Neural cell (in vitro differentiated cells): ENCODE measurements around the gene PLPP1. TPM values are rescaled to one million over a fixed set of nuclear protein-coding genes. Genes with fewer than 3 reads are reported as not detected.

Experiments
- H2AFZ ChIP-seq: fragments of 200-600, 300-800 bp; sonication (generic), shearing (Covaris generic); 2 replicates; pipeline ENCODE4 v1.6.0; 2014; ENCODE audit warnings: low read depth, mild to moderate bottlenecking, antibody characterized with exemption, low read length, moderate library complexity
- H3F3A ChIP-seq: fragments of 200-600 bp; shearing (Covaris generic); 2 replicates; pipeline ENCODE4 v1.6.1; 2016; ENCODE audit warnings: mild to moderate bottlenecking, moderate library complexity, mixed read lengths, antibody characterized with exemption, low read length; ENCODE audit not compliant: insufficient read depth, poor library complexity, severe bottlenecking
- H3K27ac ChIP-seq: fragments of 200-600, 300-800 bp; sonication (generic), shearing (Covaris generic); 2 replicates; pipeline ENCODE4 v1.5.1; 2014; ENCODE audit warnings: mild to moderate bottlenecking, low read length, moderate library complexity
- H3K27me3 ChIP-seq: fragments of 300-800, 200-600 bp; sonication (generic), shearing (Covaris generic); 2 replicates; pipeline ENCODE4 v1.6.0; 2014; ENCODE audit warnings: mild to moderate bottlenecking, low read depth, low read length, moderate library complexity; ENCODE audit not compliant: insufficient read depth
- H3K36me3 ChIP-seq: fragments of 300-800, 200-600 bp; sonication (generic), shearing (Covaris generic); 2 replicates; pipeline ENCODE4 v1.5.1; 2014; ENCODE audit warnings: mild to moderate bottlenecking, antibody characterized with exemption, low read length, moderate library complexity; ENCODE audit not compliant: insufficient read depth
- H3K4me2 ChIP-seq: fragments of 300-800, 200-600 bp; sonication (generic), shearing (Covaris generic); 2 replicates; pipeline ENCODE4 v1.6.0; 2014; ENCODE audit warnings: mild to moderate bottlenecking, low read length
- H3K4me3 ChIP-seq: fragments of 300-800, 200-600 bp; sonication (generic), shearing (Covaris generic); 2 replicates; pipeline ENCODE4 v1.5.1; 2014; ENCODE audit warnings: mild to moderate bottlenecking, low read length, moderate library complexity
- H3K79me2 ChIP-seq: fragments of 200-600 bp; shearing (Covaris generic); replicated peaks from 2 replicates; pipeline ENCODE4 v1.6.0; 2014; ENCODE audit warnings: mild to moderate bottlenecking, low read length, moderate library complexity; ENCODE audit not compliant: insufficient read depth
- H3K9ac ChIP-seq: fragments of 300-800, 200-600 bp; sonication (generic), shearing (Covaris generic); 2 replicates; pipeline ENCODE4 v1.6.1; 2016; ENCODE audit warnings: mild to moderate bottlenecking, low read length, mixed read lengths
- H3K9me2 ChIP-seq: fragments of 200-600 bp; shearing (Covaris generic); 2 replicates; pipeline ENCODE4 v1.6.1; 2016; ENCODE audit warnings: mild to moderate bottlenecking, low read length, mixed read lengths; ENCODE audit not compliant: insufficient read depth
- H3K9me3 ChIP-seq: fragments of 200-600, 300-800 bp; sonication (generic), shearing (Covaris generic); 2 replicates; pipeline ENCODE4 v1.6.1; 2016; ENCODE audit warnings: mild to moderate bottlenecking, mixed run types, low read length, moderate library complexity, mixed read lengths
- H4K20me1 ChIP-seq: fragments of 200-600 bp; shearing (Covaris generic); 2 replicates; pipeline ENCODE4 v1.6.1; 2016; ENCODE audit warnings: mild to moderate bottlenecking, mixed run types; ENCODE audit not compliant: insufficient read depth
- EP300 ChIP-seq: fragments of 450-650 bp; conservative IDR thresholded peaks from 2 replicates; pipeline ENCODE4 v1.6.1; 2014; ENCODE audit warnings: antibody characterized with exemption, mild to moderate bottlenecking, moderate library complexity; ENCODE audit not compliant: poor library complexity, severe bottlenecking
- EZH2 ChIP-seq: fragments of 200-600, 300-800 bp; shearing (Covaris generic), sonication (generic); IDR thresholded peaks from 2 replicates; pipeline ENCODE4 v1.6.1; 2014; ENCODE audit warnings: antibody characterized with exemption, low read length, borderline replicate concordance, mild to moderate bottlenecking; ENCODE audit not compliant: insufficient read depth, poor library complexity, severe bottlenecking
- MXI1 ChIP-seq: fragments of 450-650 bp; conservative IDR thresholded peaks from 2 replicates; pipeline ENCODE4 v1.6.1; 2014; ENCODE audit warnings: antibody characterized with exemption, mild to moderate bottlenecking; ENCODE audit not compliant: poor library complexity, severe bottlenecking
- POLR2AphosphoS5 ChIP-seq: IDR thresholded peaks from 2 replicates; pipeline ENCODE4 v1.6.1; 2012
- RAD21 ChIP-seq: fragments of 450-650 bp; conservative IDR thresholded peaks from 2 replicates; pipeline ENCODE4 v1.6.1; 2014; ENCODE audit warnings: antibody characterized with exemption, mild to moderate bottlenecking, moderate library complexity
- REST ChIP-seq: IDR thresholded peaks from 2 replicates; pipeline ENCODE4 v1.6.1; 2012; ENCODE audit warnings: borderline replicate concordance
- SMC3 ChIP-seq: fragments of 450-650 bp; conservative IDR thresholded peaks from 2 replicates; pipeline ENCODE4 v1.6.1; 2014; ENCODE audit warnings: antibody characterized with exemption, mild to moderate bottlenecking, moderate library complexity; ENCODE audit not compliant: poor library complexity
- TAF1 ChIP-seq: IDR thresholded peaks from 2 replicates; pipeline ENCODE4 v1.6.1; 2012; ENCODE audit warnings: low read depth
- polyA plus RNA-seq: library from polyadenylated mRNA; depleted of rRNA; stranded (reverse); fragments of >200 nt; gene quantifications from 2 replicates; pipeline ENCODE4 v1.2.3, GENCODE V29; 2014
- TF ChIP-seq, protein P1 (sequence below): fragments of 450-650 bp; IDR thresholded peaks from 2 replicates; pipeline ENCODE4 v1.5.1; 2014; ENCODE audit warnings: antibody characterized with exemption, mild to moderate bottlenecking, moderate library complexity; ENCODE audit not compliant: poor library complexity, severe bottlenecking

Gene PLPP1
- polyA plus RNA-seq, 1 donor from 2014 or later, result 33.9 TPM

DNA sequence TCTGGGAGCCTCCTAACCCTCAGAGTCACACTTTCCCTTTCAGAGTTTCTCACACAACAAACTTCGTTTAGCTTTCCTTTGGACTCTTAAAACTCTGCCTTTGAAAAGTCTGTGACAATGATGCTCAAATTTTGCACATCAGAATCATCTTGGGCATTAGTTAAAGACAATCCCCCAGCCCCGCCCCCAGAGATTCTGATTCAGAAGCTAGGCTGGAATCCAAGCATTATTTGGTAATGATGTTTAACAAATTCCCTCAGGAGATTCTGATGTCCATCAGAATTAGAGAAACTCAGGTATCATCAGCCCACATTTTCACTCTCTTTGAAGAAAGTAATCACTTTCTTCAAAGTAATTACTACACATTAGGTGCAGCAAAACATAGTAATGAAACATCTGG lies 9.6 kb upstream of the PLPP1 start:
- H3K4me2 ChIP-seq, result no peak overlapping the region
- H3K4me3 ChIP-seq, result no peak overlapping the region
- no peaks in the 10 kb centered on the region for H3K9me2 ChIP-seq
- TF ChIP-seq TAF1 (no peak), REST (no peak), MXI1 (no peak)
- no peaks in the 10 kb centered on the region for H3K27me3 ChIP-seq
- no peak overlapping the region for H3K27ac ChIP-seq
- H3K9me3 ChIP-seq, result no peaks in the 10 kb centered on the region
- no peak overlapping the region for H2AFZ ChIP-seq
- H3F3A ChIP-seq, result no peaks in the 10 kb centered on the region
- no peak overlapping the region for H3K9ac ChIP-seq
- no peaks in the 10 kb centered on the region for H4K20me1 ChIP-seq
- no peaks in the 10 kb centered on the region for H3K79me2 ChIP-seq
- no peaks in the 10 kb centered on the region for H3K36me3 ChIP-seq

- Histone ChIP-seq H3F3A (no peaks in the 10 kb centered on the region), H3K4me2 (no peak overlapping the region), H3K4me3 (no peak overlapping the region), H3K9me3 (no peaks in the 10 kb centered on the region), H3K36me3 (no peaks in the 10 kb centered on the region), H3K27ac (no peak overlapping the region), H3K9me2 (no peaks in the 10 kb centered on the region), H3K79me2 (no peaks in the 10 kb centered on the region), H3K27me3 (no peaks in the 10 kb centered on the region), H4K20me1 (no peaks in the 10 kb centered on the region), H3K9ac (no peak overlapping the region), H2AFZ (no peak overlapping the region)
- TF ChIP-seq POLR2AphosphoS5, result no peak
- no peak for TF ChIP-seq EZH2
Measured at GRCh38 chr5:55541056-55541635, 6.4 kb upstream of the PLPP1 start.

GRCh38 chr5:55540525-55540924 lies 5.8 kb upstream of the PLPP1 start:
- H3K4me3 ChIP-seq, result no peak overlapping the region

More at GRCh38 chr5:55540525-55540924, 5.8 kb upstream of the PLPP1 start:
- Histone ChIP-seq H3F3A (no peaks in the 10 kb centered on the region), H3K27me3 (no peaks in the 10 kb centered on the region), H3K36me3 (no peaks in the 10 kb centered on the region), H2AFZ (no peak overlapping the region), H3K79me2 (no peaks in the 10 kb centered on the region), H3K9me3 (no peaks in the 10 kb centered on the region), H3K27ac (no peak overlapping the region), H3K4me2 (no peak overlapping the region), H3K9me2 (no peaks in the 10 kb centered on the region), H3K9ac (no peak overlapping the region), H4K20me1 (no peaks in the 10 kb centered on the region)
- TF ChIP-seq MXI1, result no peak
- no peak for TF ChIP-seq EZH2
- TF ChIP-seq SMC3, result no peak
- TF ChIP-seq, protein P1, sequence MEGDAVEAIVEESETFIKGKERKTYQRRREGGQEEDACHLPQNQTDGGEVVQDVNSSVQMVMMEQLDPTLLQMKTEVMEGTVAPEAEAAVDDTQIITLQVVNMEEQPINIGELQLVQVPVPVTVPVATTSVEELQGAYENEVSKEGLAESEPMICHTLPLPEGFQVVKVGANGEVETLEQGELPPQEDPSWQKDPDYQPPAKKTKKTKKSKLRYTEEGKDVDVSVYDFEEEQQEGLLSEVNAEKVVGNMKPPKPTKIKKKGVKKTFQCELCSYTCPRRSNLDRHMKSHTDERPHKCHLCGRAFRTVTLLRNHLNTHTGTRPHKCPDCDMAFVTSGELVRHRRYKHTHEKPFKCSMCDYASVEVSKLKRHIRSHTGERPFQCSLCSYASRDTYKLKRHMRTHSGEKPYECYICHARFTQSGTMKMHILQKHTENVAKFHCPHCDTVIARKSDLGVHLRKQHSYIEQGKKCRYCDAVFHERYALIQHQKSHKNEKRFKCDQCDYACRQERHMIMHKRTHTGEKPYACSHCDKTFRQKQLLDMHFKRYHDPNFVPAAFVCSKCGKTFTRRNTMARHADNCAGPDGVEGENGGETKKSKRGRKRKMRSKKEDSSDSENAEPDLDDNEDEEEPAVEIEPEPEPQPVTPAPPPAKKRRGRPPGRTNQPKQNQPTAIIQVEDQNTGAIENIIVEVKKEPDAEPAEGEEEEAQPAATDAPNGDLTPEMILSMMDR, result no peak
- no peak for TF ChIP-seq EP300
- no peak for TF ChIP-seq TAF1
- TF ChIP-seq RAD21, result no peak
- no peak for TF ChIP-seq REST
- no peak for TF ChIP-seq POLR2AphosphoS5
